HepG2 (cell line): ENCODE measurements around the gene PIM3. TPM values are rescaled to one million over a fixed set of nuclear protein-coding genes. Genes with fewer than 3 reads are reported as not detected.

Experiments used
- ADNP ChIP-seq: sonication (generic); formaldehyde crosslinking; IDR thresholded peaks from 2 replicates; pipeline ENCODE4 v1.4.0; 2020; ENCODE audit warnings: missing genetic modification reagents
- BHLHE40 ChIP-seq: IDR thresholded peaks from 2 replicates; pipeline ENCODE4 v1.6.1; 2011; ENCODE audit warnings: low read length, improper control_type of control experiment
- BRD4 ChIP-seq: sonication (generic); formaldehyde crosslinking; IDR thresholded peaks from 2 replicates; pipeline ENCODE4 v1.4.0; 2020; ENCODE audit warnings: missing genetic modification reagents
- CEBPB ChIP-seq: IDR thresholded peaks from 2 replicates; pipeline ENCODE4 v1.6.1; 2011; ENCODE audit warnings: low read depth, low read length, improper control_type of control experiment, borderline replicate concordance
- CTCF ChIP-seq: sonication (generic); formaldehyde crosslinking; IDR thresholded peaks from 2 replicates; pipeline ENCODE4 v1.5.0; 2020; ENCODE audit warnings: mild to moderate bottlenecking, missing genetic modification reagents, moderate library complexity
- ELF3 ChIP-seq: IDR thresholded peaks from 2 replicates; pipeline ENCODE4 v1.6.1; 2016; ENCODE audit warnings: missing genetic modification reagents, missing compliant biosample characterization
- ETV6 ChIP-seq: sonication (generic); formaldehyde crosslinking; conservative IDR thresholded peaks from 2 replicates; pipeline ENCODE4 v1.4.0; 2020; ENCODE audit warnings: missing genetic modification reagents
- MNT ChIP-seq: fragments of 450-650 bp; IDR thresholded peaks from 2 replicates; pipeline ENCODE4 v1.6.1; 2016
- MYC ChIP-seq: sonication (generic); formaldehyde crosslinking; IDR thresholded peaks from 2 replicates; pipeline ENCODE4 v1.9.0; 2021; ENCODE audit warnings: missing genetic modification reagents, borderline replicate concordance
- NCOR1 ChIP-seq: fragments of 200-600 bp; sonication (generic); IDR thresholded peaks from 2 replicates; pipeline ENCODE4 v1.7.0; 2017; ENCODE audit warnings: antibody characterized with exemption, low read length, borderline replicate concordance
- NFAT5 ChIP-seq: sonication (generic); formaldehyde crosslinking; IDR thresholded peaks from 2 replicates; pipeline ENCODE4 v1.4.0; 2020; ENCODE audit warnings: missing genetic modification reagents
- NFATC3 ChIP-seq: sonication (generic); formaldehyde crosslinking; IDR thresholded peaks from 2 replicates; pipeline ENCODE4 v1.5.1; 2020; ENCODE audit warnings: mild to moderate bottlenecking, missing genetic modification reagents
- NRL ChIP-seq: sonication (generic); formaldehyde crosslinking; IDR thresholded peaks from 2 replicates; pipeline ENCODE4 v1.5.0; 2020; ENCODE audit warnings: missing genetic modification reagents, mild to moderate bottlenecking, moderate library complexity, borderline replicate concordance
- RBAK ChIP-seq: sonication (generic); formaldehyde crosslinking; IDR thresholded peaks from 2 replicates; pipeline ENCODE4 v1.5.1; 2020; ENCODE audit warnings: mild to moderate bottlenecking, missing genetic modification reagents
- REPIN1 ChIP-seq: sonication (generic); formaldehyde crosslinking; IDR thresholded peaks from 2 replicates; pipeline ENCODE4 v1.8.0; 2022; ENCODE audit warnings: missing genetic modification reagents, low read depth, mild to moderate bottlenecking, borderline replicate concordance
- SCMH1 ChIP-seq: sonication (generic); formaldehyde crosslinking; IDR thresholded peaks from 2 replicates; pipeline ENCODE4 v1.9.0; 2021; ENCODE audit warnings: missing genetic modification reagents, mild to moderate bottlenecking, borderline replicate concordance
- SIN3B ChIP-seq: fragments of 150-350 bp; IDR thresholded peaks from 2 replicates; pipeline ENCODE4 v1.6.1; 2014; ENCODE audit warnings: low read length
- TFDP1 ChIP-seq: IDR thresholded peaks from 2 replicates; pipeline ENCODE4 v1.6.1; 2016; ENCODE audit warnings: missing compliant biosample characterization, missing genetic modification reagents, borderline replicate concordance
- ZNF572 ChIP-seq: sonication (generic); formaldehyde crosslinking; IDR thresholded peaks from 2 replicates; pipeline ENCODE4 v1.5.1; 2020; ENCODE audit warnings: mild to moderate bottlenecking, missing genetic modification reagents
- ZNF652 ChIP-seq: IDR thresholded peaks from 2 replicates; pipeline ENCODE4 v1.6.1; 2016; ENCODE audit warnings: low read depth, borderline replicate concordance
- polyA plus RNA-seq, 8 experiments: library from polyadenylated mRNA; depleted of rRNA in 3 of 8; stranded (reverse) in 7 of 8; unstranded in 1 of 8; fragments of >200 nt; fragmentation: Illumina TruSeq in 4 of 8; extraction: Trizol in 4 of 8; gene quantifications; 2 replicates each; pipeline versions ENCODE4 v1.2.1 to v1.2.3, GENCODE V29; 2011 to 2016; ENCODE audit warnings: low read depth in 4 of 8, missing spikeins in 1 of 8, mixed read lengths in 1 of 8; ENCODE audit not compliant: insufficient read depth in 1 of 8
- total RNA-seq, 5 experiments: library from RNA; depleted of rRNA; stranded (reverse); fragments of >200 nt; fragmentation: Illumina TruSeq; extraction: Trizol; gene quantifications; 2 replicates each; pipeline ENCODE4 v1.2.3, GENCODE V29; 2016; ENCODE audit warnings: low read depth in 1 of 5

Gene PIM3
- total and polyA plus RNA-seq, 2 of the 13 experiments (the other 11 are each of a cell fraction or from before 2014, with no cell fraction given): 21.6 to 31.2 TPM

GRCh38 chr22:49951986-49952896, 8.3 kb upstream of the PIM3 start (continued):
- TF ChIP-seq NFAT5 (CRISPR knock-in tag): no peak
- TF ChIP-seq NCOR1: 0 out of 2 replicates have a peak, but pooled peaks have one; percentile 25
- no peak for TF ChIP-seq ETV6 (CRISPR knock-in tag)
- TF ChIP-seq ZNF652 (CRISPR knock-in tag): no peak
- TF ChIP-seq ZNF572 (CRISPR knock-in tag): 0 out of 2 replicates have a peak, but pooled peaks have one; percentile 39
- TF ChIP-seq ADNP (CRISPR knock-in tag): no peak
- TF ChIP-seq NRL: no peak; the same call in 1 of the 2 replicates
- peak; percentile 10; the same call in 1 of the 2 replicates for TF ChIP-seq TFDP1 (CRISPR knock-in tag)
- TF ChIP-seq CTCF (CRISPR knock-in tag): no peak
- TF ChIP-seq BRD4: peak; percentile 37; the same call in 1 of the 2 replicates
- TF ChIP-seq REPIN1: no peak
- no peak for TF ChIP-seq SCMH1 (CRISPR knock-in tag)
- no peak for TF ChIP-seq CEBPB
- TF ChIP-seq ELF3 (CRISPR knock-in tag): peak; percentile 74
- peak; percentile 95 for TF ChIP-seq MNT
- peak; percentile 93 for TF ChIP-seq BHLHE40
- peak; percentile 61; the same call in 1 of the 2 replicates for TF ChIP-seq MYC (CRISPR knock-in tag)
- TF ChIP-seq SIN3B: no peak
- TF ChIP-seq RBAK (CRISPR knock-in tag): no peak
- TF ChIP-seq NFATC3 (CRISPR knock-in tag): no peak
